SK-N-SH (cell line): ENCODE results near the gene PPP2R2B. TPM values are rescaled to one million over a fixed set of nuclear protein-coding genes. Genes with fewer than 3 reads are reported as not detected.

Source experiments
- CTCF ChIA-PET: fragments of 300-600, 350-600 bp; formaldehyde crosslinking; extraction: SDS; loops from one replicate; lab custom pipeline; 2021; lab: Yijun Ruan, JAX
- POLR2A ChIA-PET: fragments of 350-600 bp; sonication (Branson Sonifier 250); formaldehyde crosslinking; extraction: SDS; loops from one replicate; lab custom pipeline; 2020; ENCODE audit warnings: antibody characterized with exemption, inconsistent platforms; lab: Yijun Ruan, JAX
- DNase-seq: peaks from one replicate; pipeline ENCODE4 v3.0.0; 2012
- H2AFZ ChIP-seq: fragments of 200-600 bp; sonication (generic); 2 replicates; pipeline ENCODE4 v1.8.1; 2016; ENCODE audit warnings: antibody characterized with exemption, mild to moderate bottlenecking, low read depth
- H3F3A ChIP-seq: fragments of 200-600 bp; sonication (generic); replicated peaks from 2 replicates; pipeline ENCODE3; 2016; ENCODE audit warnings: antibody characterized with exemption, mild to moderate bottlenecking; ENCODE audit not compliant: insufficient read depth
- H3K27ac ChIP-seq, 2 experiments: fragments of 200-500 bp in 1 of 2; fragments of 200-600 bp in 1 of 2; sonication (Bioruptor generic) in 1 of 2; sonication (generic), shearing (Covaris generic) in 1 of 2; 2 replicates each; pipeline versions ENCODE4 v1.5.1 to v1.6.1; 2014 to 2016; ENCODE audit warnings: low read depth in 2 of 2, inconsistent platforms in 1 of 2, low read length in 1 of 2, mild to moderate bottlenecking in 1 of 2, mixed read lengths in 1 of 2
- H3K27me3 ChIP-seq: fragments of 200-600 bp; sonication (generic), shearing (Covaris generic); 2 replicates; pipeline ENCODE4 v1.6.1; 2016; ENCODE audit warnings: mixed run types; ENCODE audit not compliant: insufficient read depth
- H3K36me3 ChIP-seq, 2 experiments: fragments of 200-500 bp in 1 of 2; fragments of 200-600 bp in 1 of 2; sonication (Bioruptor generic) in 1 of 2; sonication (generic) in 1 of 2; replicated peaks in 1 of 2; 2 replicates each; pipeline versions ENCODE3 to v1.5.1; 2014 to 2016; ENCODE audit warnings: low read length in 1 of 2, mild to moderate bottlenecking in 1 of 2; ENCODE audit not compliant: insufficient read depth in 2 of 2, control insufficient read depth in 1 of 2
- H3K4me1 ChIP-seq, 2 experiments: fragments of 200-500 bp in 1 of 2; fragments of 200-600 bp in 1 of 2; sonication (Bioruptor generic) in 1 of 2; sonication (generic), shearing (Covaris generic) in 1 of 2; 2 replicates each; pipeline versions ENCODE4 v1.5.1 to v1.6.1; 2014 to 2016; ENCODE audit warnings: low read depth in 1 of 2, low read length in 1 of 2, mixed run types in 1 of 2; ENCODE audit not compliant: insufficient read depth in 2 of 2, control insufficient read depth in 1 of 2
- H3K4me2 ChIP-seq: fragments of 200-600 bp; sonication (generic), shearing (Covaris generic); 2 replicates; pipeline ENCODE4 v1.6.1; 2017; ENCODE audit warnings: mixed run types
- H3K4me3 ChIP-seq, 2 experiments: fragments of 200-500 bp in 1 of 2; fragments of 200-600 bp in 1 of 2; sonication (Bioruptor generic) in 1 of 2; sonication (generic), shearing (Covaris generic) in 1 of 2; 2 replicates each; pipeline versions ENCODE4 v1.5.1 to v1.8.1; 2014 to 2016; ENCODE audit warnings: low read depth in 2 of 2, inconsistent platforms in 1 of 2, low read length in 1 of 2, mild to moderate bottlenecking in 1 of 2, mixed read lengths in 1 of 2, moderate library complexity in 1 of 2
- H3K79me2 ChIP-seq: fragments of 200-600 bp; sonication (generic); 2 replicates; pipeline ENCODE4 v1.8.1; 2017; ENCODE audit warnings: mild to moderate bottlenecking; ENCODE audit not compliant: insufficient read depth
- H3K9ac ChIP-seq: fragments of 200-600 bp; sonication (generic); 2 replicates; pipeline ENCODE4 v1.6.1; 2017; ENCODE audit warnings: mixed run types
- H3K9me2 ChIP-seq: fragments of 200-600 bp; sonication (generic); 2 replicates; pipeline ENCODE4 v1.6.1; 2017; ENCODE audit warnings: mixed run types
- H3K9me3 ChIP-seq: fragments of 200-600 bp; sonication (generic); 2 replicates; pipeline ENCODE4 v1.6.1; 2017; ENCODE audit warnings: mixed run types, mild to moderate bottlenecking, moderate library complexity
- H4K20me1 ChIP-seq: fragments of 200-600 bp; sonication (generic); 2 replicates; pipeline ENCODE4 v1.6.1; 2017; ENCODE audit warnings: mild to moderate bottlenecking, mixed run types; ENCODE audit not compliant: insufficient read depth
- CHD2 ChIP-seq: fragments of 150-350 bp; IDR thresholded peaks from 2 replicates; pipeline ENCODE4 v1.6.1; 2018; ENCODE audit warnings: low read length; ENCODE audit not compliant: partially characterized antibody
- FOSL2 ChIP-seq: IDR thresholded peaks from 2 replicates; pipeline ENCODE4 v1.4.0; 2012; ENCODE audit warnings: low read depth, mild to moderate bottlenecking, moderate library complexity, borderline replicate concordance
- FOXM1 ChIP-seq: IDR thresholded peaks from 2 replicates; pipeline ENCODE4 v1.4.0; 2012; ENCODE audit warnings: low read depth, mild to moderate bottlenecking
- GABPA ChIP-seq: IDR thresholded peaks from 2 replicates; pipeline ENCODE4 v1.4.0; 2012; ENCODE audit warnings: low read depth, mild to moderate bottlenecking
- NRF1 ChIP-seq: IDR thresholded peaks from 2 replicates; pipeline ENCODE4 v1.6.1; 2012; ENCODE audit warnings: low read depth, mild to moderate bottlenecking, low read length
- POLR2AphosphoS5 ChIP-seq: IDR thresholded peaks from 2 replicates; pipeline ENCODE4 v1.6.1; 2012; ENCODE audit warnings: low read depth, low read length
- RAD21 ChIP-seq: IDR thresholded peaks from 2 replicates; pipeline ENCODE4 v1.6.1; 2012; ENCODE audit warnings: mild to moderate bottlenecking, low read length
- RCOR1 ChIP-seq: fragments of 150-350 bp; IDR thresholded peaks from 2 replicates; pipeline ENCODE4 v1.6.1; 2017; ENCODE audit warnings: antibody characterized with exemption, low read length
- RXRA ChIP-seq: IDR thresholded peaks from 2 replicates; pipeline ENCODE4 v1.4.0; 2012; ENCODE audit warnings: low read depth, mild to moderate bottlenecking, borderline replicate concordance
- YY1 ChIP-seq: IDR thresholded peaks from 2 replicates; pipeline ENCODE4 v1.4.0; 2012; ENCODE audit warnings: low read depth, mild to moderate bottlenecking
- WGBS: methylation state at CpG from one replicate; pipeline ENCODE4 v1.1.6; 2017; ENCODE audit warnings: low lambda C conversion rate; 5-methylcytosine and 5-hydroxymethylcytosine counted together
- polyA plus RNA-seq, 3 experiments: library from polyadenylated mRNA; depleted of rRNA; stranded (reverse); fragments of >200 nt; gene quantifications; 2 replicates each; pipeline ENCODE4 v1.2.3, GENCODE V29; 2012
- TF ChIP-seq, protein P1 (sequence below): IDR thresholded peaks from 2 replicates; pipeline ENCODE4 v1.4.0; 2012; ENCODE audit warnings: low read depth, borderline replicate concordance
- TF ChIP-seq, protein P2 (sequence below): IDR thresholded peaks from 2 replicates; pipeline ENCODE4 v1.4.0; 2012; ENCODE audit warnings: low read depth
- TF ChIP-seq, protein P3 (sequence below): IDR thresholded peaks from 2 replicates; pipeline ENCODE4 v1.6.1; 2012; ENCODE audit warnings: mild to moderate bottlenecking, low read depth, low read length, moderate library complexity
- TF ChIP-seq, protein P4 (sequence below): IDR thresholded peaks from 2 replicates; pipeline ENCODE4 v1.4.0; 2012; ENCODE audit warnings: low read depth, borderline replicate concordance

PPP2R2B gene
- polyA plus RNA-seq, 1 of the 3 experiments (the other 2 are of a cell fraction), result 11.4 TPM

DNA sequence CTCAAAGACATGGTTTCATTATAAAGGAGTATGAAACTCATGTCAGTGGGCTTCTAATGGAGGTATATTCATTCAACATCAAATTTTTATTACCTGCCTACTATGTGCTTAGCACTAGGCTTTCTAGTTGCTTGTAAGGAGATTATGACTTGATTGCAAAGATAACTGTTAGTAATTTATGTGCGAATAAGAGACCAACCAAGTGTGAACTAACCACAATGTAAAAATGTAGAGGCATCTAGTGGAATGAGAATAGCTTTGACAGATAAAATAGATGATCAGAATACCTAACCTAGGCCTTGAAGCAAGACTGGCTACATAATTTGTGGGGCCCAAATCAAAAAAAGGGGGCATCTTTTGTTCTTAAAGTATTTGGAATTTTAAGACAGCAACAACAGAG is 13.0 kb upstream of the PPP2R2B start:
- Histone ChIP-seq H3K9me2 (no peaks in the 10 kb centered on the region), H3K9ac (no peak overlapping the region), H3K36me3 (no peaks in the 10 kb centered on the region), H3K9me3 (no peaks in the 10 kb centered on the region), H3K27me3 (no peaks in the 10 kb centered on the region), H3K79me2 (no peaks in the 10 kb centered on the region), H3F3A (no peaks in the 10 kb centered on the region), H3K27ac (no peak overlapping the region), H3K4me1 (no peaks in the 10 kb centered on the region; a peak in 2 of 4 replicates), H2AFZ (no peak overlapping the region), H4K20me1 (no peaks in the 10 kb centered on the region), H3K4me3 (no peak overlapping the region), H3K4me2 (no peak overlapping the region)
- no peak for TF ChIP-seq CHD2
- TF ChIP-seq GABPA, result no peak
- TF ChIP-seq, protein P1, sequence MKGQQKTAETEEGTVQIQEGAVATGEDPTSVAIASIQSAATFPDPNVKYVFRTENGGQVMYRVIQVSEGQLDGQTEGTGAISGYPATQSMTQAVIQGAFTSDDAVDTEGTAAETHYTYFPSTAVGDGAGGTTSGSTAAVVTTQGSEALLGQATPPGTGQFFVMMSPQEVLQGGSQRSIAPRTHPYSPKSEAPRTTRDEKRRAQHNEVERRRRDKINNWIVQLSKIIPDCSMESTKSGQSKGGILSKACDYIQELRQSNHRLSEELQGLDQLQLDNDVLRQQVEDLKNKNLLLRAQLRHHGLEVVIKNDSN, result no peak
- TF ChIP-seq, protein P2, sequence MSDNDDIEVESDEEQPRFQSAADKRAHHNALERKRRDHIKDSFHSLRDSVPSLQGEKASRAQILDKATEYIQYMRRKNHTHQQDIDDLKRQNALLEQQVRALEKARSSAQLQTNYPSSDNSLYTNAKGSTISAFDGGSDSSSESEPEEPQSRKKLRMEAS, result no peak
- no peak for TF ChIP-seq RCOR1
- no peak for TF ChIP-seq NRF1
- TF ChIP-seq FOXM1, result no peak
- TF ChIP-seq, protein P3, sequence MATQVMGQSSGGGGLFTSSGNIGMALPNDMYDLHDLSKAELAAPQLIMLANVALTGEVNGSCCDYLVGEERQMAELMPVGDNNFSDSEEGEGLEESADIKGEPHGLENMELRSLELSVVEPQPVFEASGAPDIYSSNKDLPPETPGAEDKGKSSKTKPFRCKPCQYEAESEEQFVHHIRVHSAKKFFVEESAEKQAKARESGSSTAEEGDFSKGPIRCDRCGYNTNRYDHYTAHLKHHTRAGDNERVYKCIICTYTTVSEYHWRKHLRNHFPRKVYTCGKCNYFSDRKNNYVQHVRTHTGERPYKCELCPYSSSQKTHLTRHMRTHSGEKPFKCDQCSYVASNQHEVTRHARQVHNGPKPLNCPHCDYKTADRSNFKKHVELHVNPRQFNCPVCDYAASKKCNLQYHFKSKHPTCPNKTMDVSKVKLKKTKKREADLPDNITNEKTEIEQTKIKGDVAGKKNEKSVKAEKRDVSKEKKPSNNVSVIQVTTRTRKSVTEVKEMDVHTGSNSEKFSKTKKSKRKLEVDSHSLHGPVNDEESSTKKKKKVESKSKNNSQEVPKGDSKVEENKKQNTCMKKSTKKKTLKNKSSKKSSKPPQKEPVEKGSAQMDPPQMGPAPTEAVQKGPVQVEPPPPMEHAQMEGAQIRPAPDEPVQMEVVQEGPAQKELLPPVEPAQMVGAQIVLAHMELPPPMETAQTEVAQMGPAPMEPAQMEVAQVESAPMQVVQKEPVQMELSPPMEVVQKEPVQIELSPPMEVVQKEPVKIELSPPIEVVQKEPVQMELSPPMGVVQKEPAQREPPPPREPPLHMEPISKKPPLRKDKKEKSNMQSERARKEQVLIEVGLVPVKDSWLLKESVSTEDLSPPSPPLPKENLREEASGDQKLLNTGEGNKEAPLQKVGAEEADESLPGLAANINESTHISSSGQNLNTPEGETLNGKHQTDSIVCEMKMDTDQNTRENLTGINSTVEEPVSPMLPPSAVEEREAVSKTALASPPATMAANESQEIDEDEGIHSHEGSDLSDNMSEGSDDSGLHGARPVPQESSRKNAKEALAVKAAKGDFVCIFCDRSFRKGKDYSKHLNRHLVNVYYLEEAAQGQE, result no peak
- no peak for TF ChIP-seq FOSL2
- no peak for TF ChIP-seq RXRA
- no peak for TF ChIP-seq POLR2AphosphoS5
- no peak for TF ChIP-seq YY1
- TF ChIP-seq RAD21, result no peak
- TF ChIP-seq, protein P4, sequence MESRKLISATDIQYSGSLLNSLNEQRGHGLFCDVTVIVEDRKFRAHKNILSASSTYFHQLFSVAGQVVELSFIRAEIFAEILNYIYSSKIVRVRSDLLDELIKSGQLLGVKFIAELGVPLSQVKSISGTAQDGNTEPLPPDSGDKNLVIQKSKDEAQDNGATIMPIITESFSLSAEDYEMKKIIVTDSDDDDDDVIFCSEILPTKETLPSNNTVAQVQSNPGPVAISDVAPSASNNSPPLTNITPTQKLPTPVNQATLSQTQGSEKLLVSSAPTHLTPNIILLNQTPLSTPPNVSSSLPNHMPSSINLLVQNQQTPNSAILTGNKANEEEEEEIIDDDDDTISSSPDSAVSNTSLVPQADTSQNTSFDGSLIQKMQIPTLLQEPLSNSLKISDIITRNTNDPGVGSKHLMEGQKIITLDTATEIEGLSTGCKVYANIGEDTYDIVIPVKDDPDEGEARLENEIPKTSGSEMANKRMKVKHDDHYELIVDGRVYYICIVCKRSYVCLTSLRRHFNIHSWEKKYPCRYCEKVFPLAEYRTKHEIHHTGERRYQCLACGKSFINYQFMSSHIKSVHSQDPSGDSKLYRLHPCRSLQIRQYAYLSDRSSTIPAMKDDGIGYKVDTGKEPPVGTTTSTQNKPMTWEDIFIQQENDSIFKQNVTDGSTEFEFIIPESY, result no peak
- POLR2A ChIA-PET, result no interaction called here
- CTCF ChIA-PET, result interaction anchor here (0.7 kb wide), 1 partner anchor 297 kb away, joined by 3 read pairs; no protein-coding TSS in a partner anchor
- DNase-seq, result no peak
- WGBS, result 89% methylated on average over 1 of the region's 1 CpG
